Activated CD4-positive, alpha-beta T cell treated with anti-CD3 and anti-CD28 coated beads for 36 hours (primary cell): ENCODE measurements around the gene BCAR1. TPM values are rescaled to one million over a fixed set of nuclear protein-coding genes. Genes with fewer than 3 reads are reported as not detected.

ENCODE experiments used
- ATAC-seq: fragments of 200-7000 bp; cut with Tn5 transposase; one replicate; pipeline ENCODE4 v1.10.0; 2021; ENCODE audit warnings: mild to moderate bottlenecking, moderate library complexity
- CTCF ChIA-PET: fragments of 350-600 bp; sonication (Branson Sonifier 250); formaldehyde crosslinking; loops from one replicate; lab custom pipeline; 2021; ENCODE audit warnings: antibody characterized with exemption; lab: Charles Lee
- POLR2A ChIA-PET: fragments of 350-600 bp; sonication (Branson Sonifier 250); formaldehyde crosslinking; loops from one replicate; lab custom pipeline; 2021; ENCODE audit warnings: antibody characterized with exemption, inconsistent platforms; lab: Charles Lee
- DNase-seq: peaks from one replicate; pipeline ENCODE4 v3.0.0-alpha.2; 2020
- H3K27ac Mint-ChIP-seq: one replicate; pipeline ENCODE4 v1.8.0; 2021; ENCODE audit warnings: mixed read lengths
- H3K27me3 Mint-ChIP-seq: one replicate; pipeline ENCODE4 v1.8.0; 2021; ENCODE audit warnings: mixed read lengths
- H3K36me3 Mint-ChIP-seq: one replicate; pipeline ENCODE4 v1.8.0; 2021; ENCODE audit warnings: low read depth, mixed read lengths
- H3K4me1 Mint-ChIP-seq: one replicate; pipeline ENCODE4 v1.8.0; 2021; ENCODE audit warnings: mixed read lengths
- H3K4me3 Mint-ChIP-seq: one replicate; pipeline ENCODE4 v1.8.0; 2021; ENCODE audit warnings: mild to moderate bottlenecking, moderate library complexity, mixed read lengths
- H3K9me3 Mint-ChIP-seq: one replicate; pipeline ENCODE4 v1.8.0; 2021; ENCODE audit warnings: low read depth, mixed read lengths
- intact Hi-C, 2 experiments: fragments of 100-400 bp; cut with DNase I in 1 of 2; cut with micrococcal nuclease in 1 of 2; formaldehyde crosslinking; loops; one replicate each; pipeline versions ENCODE4 v1.14.2 to v1.15.1; 2022 to 2024; cut with DNase I, micrococcal nuclease
- total RNA-seq, 2 experiments: library from RNA; stranded (reverse); gene quantifications; one replicate each; pipeline ENCODE4 v1.2.3, GENCODE V29; 2021

BCAR1 gene
- total RNA-seq, 2 experiments from 2014 or later, result 0.98 to 1.7 TPM

- no peak for ATAC-seq
- Mint-ChIP-seq H3K4me3 (no peak overlapping the region), H3K9me3 (no peaks in the 10 kb centered on the region), H3K4me1 (peaks cover 5% of the 10 kb centered on the region), H3K27me3 (peaks cover 24% of the 10 kb centered on the region), H3K36me3 (no peaks in the 10 kb centered on the region), H3K27ac (no peak overlapping the region)
- intact Hi-C loops, result no loop called here
- DNase-seq, result no peak
- CTCF ChIA-PET, result interaction anchor here (0.6 kb wide), 1 partner anchor 159 kb away, joined by 3 read pairs; no protein-coding TSS in a partner anchor
- POLR2A ChIA-PET, result no interaction called here
These were observed 10.2 kb upstream of the BCAR1 start for GRCh38 chr16:75261590-75262078.

GRCh38 chr16:75260851-75261589 is 9.6 kb upstream of the BCAR1 start:
- Mint-ChIP-seq H3K4me3 (no peak overlapping the region), H3K9me3 (no peaks in the 10 kb centered on the region), H3K27me3 (peaks cover 20% of the 10 kb centered on the region), H3K27ac (no peak overlapping the region), H3K4me1 (peaks cover 5% of the 10 kb centered on the region), H3K36me3 (no peaks in the 10 kb centered on the region)
- DNase-seq (peak; percentile 4), ATAC-seq (no peak)
- ChIA-PET CTCF (interaction anchor here (2.0 kb wide), 1 partner anchor 62 kb away, joined by 5 read pairs; no protein-coding TSS in a partner anchor), POLR2A (no interaction called here)
- intact Hi-C loops, result no loop called here

- POLR2A ChIA-PET, result interaction anchor here (0.5 kb wide), 1 partner anchor 121 kb away, joined by 9 read pairs; no protein-coding TSS in a partner anchor
- no peaks in the 10 kb centered on the region for H3K4me1 Mint-ChIP-seq
- H3K27me3 Mint-ChIP-seq, result peaks cover 14% of the 10 kb centered on the region
- CTCF ChIA-PET, result interaction anchor here (2.0 kb wide), 1 partner anchor 59 kb away, joined by 5 read pairs; no protein-coding TSS in a partner anchor
- no peaks in the 10 kb centered on the region for H3K36me3 Mint-ChIP-seq
- intact Hi-C loops, result no loop called here
- H3K4me3 Mint-ChIP-seq, result no peak overlapping the region
- no peak for DNase-seq
- ATAC-seq, result no peak
- H3K27ac Mint-ChIP-seq, result no peak overlapping the region
- no peaks in the 10 kb centered on the region for H3K9me3 Mint-ChIP-seq
These were observed 7.3 kb upstream of the BCAR1 start for GRCh38 chr16:75258807-75259141.

- Mint-ChIP-seq H3K27me3 (peaks cover 11% of the 10 kb centered on the region), H3K4me3 (no peak overlapping the region), H3K36me3 (no peaks in the 10 kb centered on the region), H3K27ac (no peak overlapping the region), H3K4me1 (no peaks in the 10 kb centered on the region), H3K9me3 (no peaks in the 10 kb centered on the region)
- ATAC-seq (no peak), DNase-seq (peak; percentile 5)
- ChIA-PET POLR2A (no interaction called here), CTCF (interaction anchor here (1.0 kb wide), 1 partner anchor 59 kb away, joined by 5 read pairs; no protein-coding TSS in a partner anchor)
- intact Hi-C loops, result no loop called here
These were observed 6.7 kb upstream of the BCAR1 start for GRCh38 chr16:75257886-75258806.

- no peaks in the 10 kb centered on the region for H3K9me3 Mint-ChIP-seq
- no peak for ATAC-seq
- no peak overlapping the region for H3K27ac Mint-ChIP-seq
- H3K27me3 Mint-ChIP-seq, result peaks cover 19% of the 10 kb centered on the region
- H3K36me3 Mint-ChIP-seq, result no peaks in the 10 kb centered on the region
- CTCF ChIA-PET, result interaction anchor here (1.0 kb wide), 1 partner anchor 57 kb away, joined by 5 read pairs; no protein-coding TSS in a partner anchor
- POLR2A ChIA-PET, result no interaction called here
- no peak overlapping the region for H3K4me3 Mint-ChIP-seq
- no peak for DNase-seq
- H3K4me1 Mint-ChIP-seq, result peaks cover under 1% of the 10 kb centered on the region
- intact Hi-C loops, result no loop called here
These were observed 5.4 kb upstream of the BCAR1 start for GRCh38 chr16:75256696-75257343.

GRCh38 chr16:75256059-75256571 is 4.7 kb upstream of the BCAR1 start:
- no peak overlapping the region for H3K27ac Mint-ChIP-seq
- H3K9me3 Mint-ChIP-seq, result no peaks in the 10 kb centered on the region
- POLR2A ChIA-PET, result no interaction called here
- CTCF ChIA-PET, result no interaction called here
- ATAC-seq (no peak), DNase-seq (no peak)
- H3K36me3 Mint-ChIP-seq, result no peaks in the 10 kb centered on the region
- H3K4me3 Mint-ChIP-seq, result no peak overlapping the region
- H3K4me1 Mint-ChIP-seq, result peaks cover 2% of the 10 kb centered on the region
- intact Hi-C loops, result no loop called here
- peaks cover 20% of the 10 kb centered on the region for H3K27me3 Mint-ChIP-seq

- H3K27me3 Mint-ChIP-seq, result peaks cover 27% of the 10 kb centered on the region
- intact Hi-C loops, result loop anchor here in 1 of 2 experiments (5.0 kb wide), 1 partner anchor 133 kb away; no protein-coding TSS in a partner anchor
- ATAC-seq (no peak), DNase-seq (no peak)
- H3K4me1 Mint-ChIP-seq, result peaks cover 6% of the 10 kb centered on the region
- no peaks in the 10 kb centered on the region for H3K9me3 Mint-ChIP-seq
- CTCF ChIA-PET, result interaction anchor here (0.6 to 1.3 kb wide), 3 partner anchors 55 to 368 kb away, joined by 3 to 5 read pairs (median 4); no protein-coding TSS in a partner anchor
- H3K36me3 Mint-ChIP-seq, result no peaks in the 10 kb centered on the region
- no peak overlapping the region for H3K4me3 Mint-ChIP-seq
- POLR2A ChIA-PET, result interaction anchor here (0.5 kb wide), 1 partner anchor 311 kb away, joined by 3 read pairs; no protein-coding TSS in a partner anchor
- H3K27ac Mint-ChIP-seq, result no peak overlapping the region
These were observed 3.0 kb upstream of the BCAR1 start for GRCh38 chr16:75254359-75254837.

- Mint-ChIP-seq H3K27ac (no peak overlapping the region), H3K9me3 (no peaks in the 10 kb centered on the region), H3K36me3 (no peaks in the 10 kb centered on the region), H3K27me3 (peaks cover 27% of the 10 kb centered on the region), H3K4me3 (no peak overlapping the region), H3K4me1 (peaks cover 6% of the 10 kb centered on the region)
- DNase-seq (no peak), ATAC-seq (no peak)
- intact Hi-C loops, result loop anchor here in 1 of 2 experiments (5.0 kb wide), 1 partner anchor 134 kb away; no protein-coding TSS in a partner anchor
- POLR2A ChIA-PET, result no interaction called here
- CTCF ChIA-PET, result interaction anchor here (0.6 to 1.0 kb wide), 3 partner anchors 51 to 369 kb away, joined by 3 read pairs; no protein-coding TSS in a partner anchor
These were observed 1.8 kb upstream of the BCAR1 start for GRCh38 chr16:75252946-75253911.

- POLR2A ChIA-PET, result no interaction called here
- no peaks in the 10 kb centered on the region for H3K36me3 Mint-ChIP-seq
- ATAC-seq, result no peak
- H3K4me3 Mint-ChIP-seq, result peak overlapping the region; percentile 29
- no peak overlapping the region for H3K27ac Mint-ChIP-seq
- DNase-seq, result no peak
- H3K9me3 Mint-ChIP-seq, result no peaks in the 10 kb centered on the region
- intact Hi-C loops, result loop anchor here in 1 of 2 experiments (5.0 kb wide), 1 partner anchor 135 kb away; no protein-coding TSS in a partner anchor
- peaks cover 25% of the 10 kb centered on the region for H3K27me3 Mint-ChIP-seq
- CTCF ChIA-PET, result interaction anchor here (0.7 to 1.0 kb wide), 2 partner anchors 52 to 133 kb away, joined by 3 read pairs; no protein-coding TSS in a partner anchor
- peaks cover 6% of the 10 kb centered on the region for H3K4me1 Mint-ChIP-seq
These were observed 833 bp upstream of the BCAR1 start for GRCh38 chr16:75252049-75252864.
